Body of pancreas (tissue), 4 donors: ENCODE measurements around the gene CNTRL.

ENCODE experiments used
- CTCF ChIP-seq, 7 experiments: fragments of 450-650 bp in 4 of 7; fragments of 200-600 bp in 3 of 7; sonication (generic) in 3 of 7; IDR thresholded peaks; one replicate each; pipeline ENCODE4 v1.5.1; 2016 to 2019; ENCODE audit warnings: antibody characterized with exemption in 7 of 7
- POLR2A ChIP-seq, 3 donors: fragments of 450-650 bp; IDR thresholded peaks; one replicate each; pipeline ENCODE4 v1.6.1; 2016; ENCODE audit warnings: antibody characterized with exemption in 3 of 3, mild to moderate bottlenecking in 2 of 3

DNA sequence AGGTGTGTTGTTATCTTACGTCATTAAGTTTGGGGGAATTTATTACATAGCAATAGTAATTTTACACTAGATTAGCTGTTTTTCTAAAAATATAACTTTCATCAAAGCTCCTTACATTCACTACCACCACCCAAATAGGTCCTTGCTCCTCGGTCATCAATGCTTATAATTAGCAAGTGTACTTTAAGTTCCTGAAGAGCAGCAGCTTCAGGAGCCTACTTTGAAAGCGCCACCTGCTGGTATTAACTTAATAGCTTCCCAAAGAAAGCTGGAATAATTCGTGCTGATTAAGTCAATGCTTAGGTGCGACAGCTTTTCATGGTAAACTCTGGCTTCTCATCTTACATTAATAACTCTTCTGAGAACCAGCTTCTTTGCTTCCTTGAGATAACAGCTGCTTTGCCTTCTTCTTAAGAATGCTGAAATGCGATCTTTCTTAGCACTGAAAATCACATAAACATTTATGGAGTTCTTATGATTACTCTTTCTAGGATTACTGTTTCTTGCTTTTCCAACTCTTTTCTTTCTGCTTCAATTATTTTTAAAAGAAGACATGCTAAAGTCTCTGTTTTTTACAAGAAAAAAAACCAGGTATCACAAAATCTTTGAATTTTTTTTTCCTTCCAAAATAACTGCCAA lies 14.6 kb upstream of the CNTRL start:
- TF ChIP-seq CTCF (IDR thresholded peaks at IDR 0.05) (peak; percentile 44 to 80 (median 70)), POLR2A (IDR thresholded peaks at IDR 0.05) (no peak)
